Measurements from ENCODE around the gene GEMIN7.
"Not testable (repeated sequence)": the region's sequence is repeated elsewhere in the genome, so short reads cannot be mapped to it uniquely, and the experiment has no call there.

Gene GEMIN7

DNA sequence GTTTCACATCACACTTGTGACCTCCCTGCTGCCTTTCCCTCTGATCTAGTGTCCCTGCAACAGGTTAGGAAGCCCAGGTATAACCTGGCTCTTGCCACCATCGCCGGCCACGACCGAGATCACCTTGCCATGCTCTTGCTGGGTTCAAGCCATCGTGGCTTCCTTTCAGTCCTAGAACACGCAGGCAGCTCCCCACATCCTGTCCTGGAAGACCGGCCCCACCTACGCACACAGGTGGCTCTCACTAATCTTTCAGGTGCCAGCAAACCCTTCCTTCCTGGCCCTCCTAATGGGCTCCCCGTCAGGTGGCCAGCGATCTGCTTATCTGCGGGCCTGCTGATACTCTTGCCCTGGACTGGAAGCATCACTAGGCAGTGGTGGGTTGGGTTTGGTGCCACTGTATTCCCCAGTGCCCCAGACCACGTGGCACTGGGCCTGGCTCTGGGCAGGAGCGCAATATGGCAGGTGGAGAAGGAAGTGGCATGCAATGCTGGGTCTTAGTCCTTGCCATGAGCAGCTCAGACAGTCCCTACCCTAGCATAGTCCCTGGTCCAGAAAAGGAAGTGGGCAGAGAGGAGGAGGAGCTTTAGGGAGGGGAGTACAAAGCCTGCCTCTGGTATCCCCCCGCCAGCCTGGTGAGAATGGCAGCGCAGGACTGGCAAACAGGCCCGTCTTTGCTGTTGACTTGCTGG lies 25.7 kb downstream of the GEMIN7 start:
- no peak for DNase-seq (ENCODE audit: low read depth)

DNA sequence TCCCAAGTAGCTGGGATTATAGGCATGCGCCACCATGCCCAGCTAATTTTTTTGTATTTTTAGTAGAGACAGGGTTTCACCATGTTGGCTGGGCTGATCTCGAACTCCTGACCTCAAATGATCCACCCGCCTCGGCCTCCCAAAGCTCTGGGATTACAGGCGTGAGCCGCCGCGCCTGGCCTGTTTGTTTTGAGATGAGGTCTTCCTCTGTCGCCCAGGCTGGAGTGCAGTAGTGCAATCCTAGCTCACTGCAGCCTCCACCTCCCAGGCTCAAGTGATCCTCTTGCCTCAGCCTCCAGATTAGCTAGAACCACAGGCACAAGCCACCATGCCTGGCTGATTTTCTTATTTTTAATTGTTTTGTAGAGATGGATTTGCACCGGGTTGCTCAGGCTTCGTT lies 27.3 kb downstream of the GEMIN7 start:
- not testable (repeated sequence) for DNase-seq (ENCODE audit: low read depth)

- no peak for DNase-seq (ENCODE audit: low read depth)
Observed at GRCh38 chr19:45107621-45108150, 28.6 kb downstream of the GEMIN7 start.

DNA sequence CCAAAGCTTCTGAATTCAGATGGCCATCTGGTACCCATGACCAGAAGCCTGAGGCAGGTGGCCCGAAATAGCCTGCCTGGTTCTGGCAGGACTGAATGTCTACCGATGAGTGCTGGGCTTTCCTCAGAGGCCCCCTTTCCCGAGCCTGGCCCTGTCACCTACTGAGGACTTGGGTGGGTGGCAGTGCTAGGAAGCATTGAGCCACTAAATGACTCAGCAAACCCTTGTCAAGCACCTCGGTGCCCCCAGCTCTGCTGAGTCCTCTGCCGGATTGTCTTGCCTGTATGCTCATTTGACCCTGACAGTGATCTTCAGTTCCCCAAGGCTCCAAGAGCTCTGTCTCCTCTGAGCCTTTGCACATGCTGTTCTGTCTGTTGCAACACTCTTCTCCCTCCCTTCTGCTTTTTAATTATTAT lies 31.8 kb downstream of the GEMIN7 start:
- DNase-seq (ENCODE audit: low read depth), result no peak

GRCh38 chr19:45112111-45112827 lies 33.2 kb downstream of the GEMIN7 start:
- no peak for DNase-seq (ENCODE audit: low read depth)

DNA sequence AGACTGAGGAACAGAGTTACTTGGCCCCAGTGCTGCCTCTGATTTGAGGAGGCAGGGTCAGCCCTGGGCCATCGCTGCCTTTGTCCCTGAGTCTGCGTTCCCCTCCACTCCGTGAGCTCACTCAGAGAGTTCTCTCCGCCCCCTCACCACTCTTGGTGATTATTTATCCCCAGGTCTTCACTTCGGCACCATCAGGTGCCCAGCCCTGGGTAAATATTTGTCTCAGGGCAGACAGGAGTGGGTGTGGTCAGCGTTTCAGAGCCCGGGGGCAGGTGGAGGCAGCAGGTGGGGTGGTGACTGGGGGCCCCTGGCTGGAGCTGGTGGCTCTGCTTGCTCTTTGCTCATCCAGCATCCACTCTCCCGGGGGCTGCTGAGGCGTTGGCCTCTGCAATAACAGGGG lies 34.6 kb downstream of the GEMIN7 start:
- no peak for DNase-seq (ENCODE audit: low read depth)

DNA sequence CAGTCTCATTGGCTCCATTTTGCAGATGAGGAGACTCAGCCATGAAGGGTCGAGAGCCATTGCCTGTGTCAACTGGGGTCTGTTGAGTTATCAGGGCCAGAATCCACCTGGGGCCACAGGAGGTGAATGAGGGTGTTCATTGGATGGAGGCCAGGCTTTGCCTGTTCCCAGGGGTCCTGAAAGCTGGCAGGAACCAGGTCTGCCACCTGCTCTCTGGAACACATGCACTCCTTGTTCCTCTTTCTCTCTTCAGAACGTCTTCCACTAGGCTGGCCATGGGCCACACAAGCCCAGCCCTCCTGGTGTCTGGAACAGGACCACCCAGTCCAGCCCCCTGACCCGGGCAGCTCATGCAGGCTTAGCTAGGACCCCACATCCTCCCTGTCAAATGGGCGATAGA lies 35.1 kb downstream of the GEMIN7 start:
- DNase-seq (ENCODE audit: low read depth), result no peak

DNA sequence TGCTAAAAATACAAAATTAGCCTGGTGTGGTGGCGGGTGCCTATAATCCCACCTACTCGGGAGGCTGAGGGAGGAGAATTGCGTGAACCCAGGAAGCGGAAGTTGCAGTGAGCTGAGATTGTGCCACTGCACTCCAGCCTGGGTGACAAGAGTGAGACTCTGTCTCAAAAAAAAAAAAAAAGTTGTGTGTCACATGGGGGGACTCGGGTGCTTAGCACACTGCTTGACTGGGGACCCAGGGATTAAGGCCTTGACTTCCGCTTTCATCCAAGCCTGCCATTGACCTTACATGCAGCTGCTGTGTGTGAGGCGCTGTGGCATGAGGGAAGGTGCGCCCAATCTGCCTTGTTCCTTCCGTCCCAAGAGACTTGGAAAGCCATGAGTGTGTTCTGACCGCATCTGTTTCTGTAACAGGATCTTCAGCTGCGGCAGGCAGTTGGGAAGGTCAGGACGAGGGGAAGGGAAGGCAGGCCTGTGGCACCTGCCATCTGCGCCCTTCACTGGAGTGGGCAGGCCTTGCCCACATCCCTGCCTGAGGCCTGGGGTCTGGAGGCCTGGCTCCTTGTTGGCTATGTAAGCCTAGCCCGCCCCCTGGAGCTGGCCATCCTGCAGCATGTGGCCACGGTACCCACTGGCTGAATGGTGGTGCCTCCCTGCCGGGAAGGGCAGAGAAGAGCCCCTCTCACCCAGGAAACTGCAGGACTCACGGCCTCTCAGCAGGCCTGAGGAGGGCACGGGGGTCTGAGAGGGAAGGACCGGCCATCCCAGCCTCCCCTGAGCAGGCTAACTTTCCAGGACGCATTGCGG lies 37.0 kb downstream of the GEMIN7 start:
- DNase-seq (ENCODE audit: low read depth), result no peak

- DNase-seq (ENCODE audit: low read depth), result no peak
Observed at GRCh38 chr19:45117167-45117594, 38.1 kb downstream of the GEMIN7 start.

DNA sequence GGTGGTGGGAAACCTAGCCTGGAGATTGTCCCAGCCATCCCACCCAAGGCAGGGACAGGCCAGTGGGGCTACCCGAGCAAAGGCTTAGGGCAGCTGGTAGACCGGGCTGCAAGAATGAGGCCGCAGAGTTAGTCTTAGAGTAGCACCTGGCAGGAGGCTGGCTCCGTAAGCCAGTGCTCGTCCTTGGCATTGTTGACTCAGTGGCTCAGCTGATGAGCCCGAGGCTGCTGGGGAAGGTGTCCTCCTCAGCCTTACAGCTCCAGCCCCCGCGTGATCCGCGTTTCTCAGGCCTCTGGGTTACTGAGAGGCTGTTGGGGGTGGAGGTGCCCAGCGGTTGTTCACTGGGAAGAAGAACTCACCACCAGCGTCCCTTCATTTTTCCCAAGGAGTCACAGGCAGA lies 38.6 kb downstream of the GEMIN7 start:
- DNase-seq (ENCODE audit: low read depth), result no peak

GRCh38 chr19:45118106-45118505 lies 39.0 kb downstream of the GEMIN7 start:
- DNase-seq (ENCODE audit: low read depth), result no peak

GRCh38 chr19:45118591-45119355 lies 39.7 kb downstream of the GEMIN7 start:
- not testable (repeated sequence) for DNase-seq (ENCODE audit: low read depth)

DNA sequence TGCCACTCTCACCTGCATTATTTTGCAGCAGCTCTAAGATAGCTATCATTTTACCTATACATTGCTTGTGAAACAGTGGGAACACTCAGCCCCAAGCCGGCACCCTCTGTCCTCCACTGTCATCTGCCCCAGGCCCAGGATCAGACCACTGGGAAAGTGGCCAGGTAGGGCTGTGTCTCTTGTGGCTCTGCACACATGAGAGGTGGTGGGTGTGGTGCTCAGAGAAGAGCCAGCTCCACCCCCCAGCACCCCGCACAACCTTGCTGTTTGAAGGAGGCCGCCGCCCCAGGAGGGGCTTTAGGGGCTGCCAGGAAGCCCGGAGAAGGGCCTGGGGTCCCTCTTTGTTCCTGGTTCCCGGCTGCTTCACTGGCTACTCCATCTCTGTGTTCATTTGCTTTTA lies 40.5 kb downstream of the GEMIN7 start:
- no peak for DNase-seq (ENCODE audit: low read depth)

- DNase-seq (ENCODE audit: low read depth), result no peak
Observed at GRCh38 chr19:45121827-45122345, 42.8 kb downstream of the GEMIN7 start.

DNA sequence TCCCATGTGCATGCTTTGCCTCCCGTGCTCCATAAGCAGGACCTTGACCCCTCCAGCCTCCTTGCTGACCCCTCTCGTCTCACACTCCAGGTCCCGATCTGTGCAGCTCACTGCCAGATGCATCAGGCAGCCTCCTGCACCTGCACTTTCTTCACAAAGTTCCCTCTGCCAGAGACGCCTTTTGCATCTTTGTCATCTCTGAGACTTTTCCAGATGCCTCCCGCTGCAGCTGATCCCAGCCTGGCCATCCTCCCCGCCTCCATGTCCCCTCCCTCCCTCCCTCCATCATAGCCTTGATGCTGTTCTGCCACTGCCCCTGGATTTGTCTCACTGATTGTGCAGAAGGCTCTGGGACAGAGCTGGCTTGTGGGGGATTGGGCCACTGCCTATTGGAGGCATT lies 43.8 kb downstream of the GEMIN7 start:
- no peak for DNase-seq (ENCODE audit: low read depth)

GRCh38 chr19:45123440-45123850 lies 44.4 kb downstream of the GEMIN7 start:
- DNase-seq (ENCODE audit: low read depth), result no peak

DNA sequence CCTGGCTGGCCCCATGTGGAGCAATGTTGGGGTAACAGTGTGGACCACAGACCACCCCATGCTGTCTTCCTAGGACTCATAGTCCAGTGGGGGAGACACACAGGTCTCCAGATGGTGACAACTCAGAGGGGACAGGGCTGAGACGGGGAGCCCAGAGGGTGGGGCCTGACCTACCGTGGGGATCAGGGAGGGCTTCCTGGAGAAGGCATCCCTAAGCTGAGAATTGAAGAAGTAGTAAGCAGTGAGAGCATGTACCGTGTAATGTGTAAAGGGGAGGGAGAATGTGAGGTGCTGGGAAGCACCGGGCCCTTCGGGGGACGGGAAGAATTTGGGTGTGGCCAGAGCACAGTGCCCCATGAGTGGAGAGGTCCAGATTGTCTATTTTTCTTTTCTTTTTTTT lies 45.0 kb downstream of the GEMIN7 start:
- no peak for DNase-seq (ENCODE audit: low read depth)

DNA sequence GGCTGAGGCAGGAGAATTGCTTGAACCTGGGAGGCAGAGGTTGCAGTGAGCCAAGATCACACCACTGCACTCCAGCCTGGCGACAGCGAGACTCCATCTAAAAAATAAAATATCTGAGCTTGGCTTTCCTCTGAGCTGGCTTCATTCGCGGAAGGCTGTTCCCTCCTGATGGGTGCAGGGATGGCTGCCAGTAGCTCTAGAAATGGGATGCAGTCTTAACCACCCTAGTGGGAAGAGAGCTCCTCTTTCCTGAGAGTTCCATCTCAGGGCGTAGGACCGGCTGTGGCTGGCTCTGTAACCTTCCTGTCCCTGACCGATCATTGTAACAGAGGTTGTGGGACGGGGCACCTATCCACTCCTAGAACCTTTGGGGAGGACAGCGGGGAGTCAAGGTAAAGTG lies 46.3 kb downstream of the GEMIN7 start:
- no peak for DNase-seq (ENCODE audit: low read depth)

- peak; percentile 41 for DNase-seq (ENCODE audit: low read depth)
Observed at GRCh38 chr19:45125975-45126493, 47.0 kb downstream of the GEMIN7 start.

GRCh38 chr19:45126654-45127053 lies 47.6 kb downstream of the GEMIN7 start:
- no peak for DNase-seq (ENCODE audit: low read depth)

- DNase-seq (ENCODE audit: low read depth), result no peak
Observed at GRCh38 chr19:45128146-45128545, 49.1 kb downstream of the GEMIN7 start.

Measured in activated T-helper 1 cell treated with Interleukin-2 at 50 U/mL for 16 hours (primary cell).